ENCODE data around the gene PLCL1. TPM values are rescaled to one million over a fixed set of nuclear protein-coding genes. Genes with fewer than 3 reads are reported as not detected.

Gene PLCL1
- total RNA-seq, 1 donor from 2014 or later: 0.04 TPM

DNA sequence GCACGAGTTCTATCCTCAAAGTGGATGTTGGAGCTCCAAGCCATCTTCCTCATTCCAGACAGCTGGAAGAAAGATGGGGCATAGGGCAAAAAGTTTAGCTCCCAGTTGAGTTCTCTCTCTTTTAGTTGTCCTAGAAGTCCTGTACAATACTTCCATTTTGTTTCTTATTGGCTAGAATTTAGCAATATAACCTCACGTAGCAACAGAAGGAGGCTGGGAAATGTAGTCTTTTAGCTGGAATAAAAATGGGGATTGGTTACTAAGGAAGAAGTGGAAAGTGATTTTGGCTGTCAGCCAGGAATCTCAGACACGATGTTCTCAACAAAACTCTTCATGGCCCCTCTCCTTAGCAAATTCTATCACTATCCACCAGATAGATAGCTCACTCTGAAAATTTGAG is 79.9 kb downstream of the PLCL1 start:
- no peaks in the 10 kb centered on the region for H3K36me3 Mint-ChIP-seq (ENCODE audit: low read depth)
- H3K4me1 Mint-ChIP-seq: peaks cover 3% of the 10 kb centered on the region
- ChIA-PET POLR2A (no interaction called here), CTCF (no interaction called here)
- TF ChIP-seq, protein P1, sequence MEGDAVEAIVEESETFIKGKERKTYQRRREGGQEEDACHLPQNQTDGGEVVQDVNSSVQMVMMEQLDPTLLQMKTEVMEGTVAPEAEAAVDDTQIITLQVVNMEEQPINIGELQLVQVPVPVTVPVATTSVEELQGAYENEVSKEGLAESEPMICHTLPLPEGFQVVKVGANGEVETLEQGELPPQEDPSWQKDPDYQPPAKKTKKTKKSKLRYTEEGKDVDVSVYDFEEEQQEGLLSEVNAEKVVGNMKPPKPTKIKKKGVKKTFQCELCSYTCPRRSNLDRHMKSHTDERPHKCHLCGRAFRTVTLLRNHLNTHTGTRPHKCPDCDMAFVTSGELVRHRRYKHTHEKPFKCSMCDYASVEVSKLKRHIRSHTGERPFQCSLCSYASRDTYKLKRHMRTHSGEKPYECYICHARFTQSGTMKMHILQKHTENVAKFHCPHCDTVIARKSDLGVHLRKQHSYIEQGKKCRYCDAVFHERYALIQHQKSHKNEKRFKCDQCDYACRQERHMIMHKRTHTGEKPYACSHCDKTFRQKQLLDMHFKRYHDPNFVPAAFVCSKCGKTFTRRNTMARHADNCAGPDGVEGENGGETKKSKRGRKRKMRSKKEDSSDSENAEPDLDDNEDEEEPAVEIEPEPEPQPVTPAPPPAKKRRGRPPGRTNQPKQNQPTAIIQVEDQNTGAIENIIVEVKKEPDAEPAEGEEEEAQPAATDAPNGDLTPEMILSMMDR (IDR thresholded peaks at IDR 0.05): no peak
- no peaks in the 10 kb centered on the region for H3K27me3 Mint-ChIP-seq
- intact Hi-C loops (cut with micrococcal nuclease): no loop called here
- no peak for DNase-seq
- H3K4me3 Mint-ChIP-seq: no peak overlapping the region
- peaks cover 2% of the 10 kb centered on the region for H3K9me3 Mint-ChIP-seq
- H3K27ac Mint-ChIP-seq: no peak overlapping the region
- ATAC-seq (ENCODE audit: low read depth): no peak

DNA sequence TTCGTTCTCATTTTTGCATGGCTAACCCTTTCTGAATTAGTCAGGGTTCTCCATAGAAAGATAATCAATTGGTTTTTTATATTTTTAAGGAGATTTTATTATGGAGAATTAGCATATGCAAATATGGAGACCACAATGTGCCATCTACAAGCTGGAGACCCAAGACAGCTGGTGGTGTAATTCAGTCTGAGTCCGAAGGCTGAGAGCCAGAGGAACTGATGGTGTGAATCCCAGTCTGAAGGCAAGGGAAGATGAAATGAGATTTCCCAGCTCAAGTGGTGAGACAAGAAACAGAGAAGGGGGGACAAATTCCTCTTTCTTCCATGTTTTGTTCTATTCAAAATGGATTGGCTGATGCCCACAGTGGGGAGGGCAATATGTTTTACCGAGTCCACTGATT is 80.7 kb downstream of the PLCL1 start:
- ATAC-seq (ENCODE audit: low read depth) (no peak), DNase-seq (no peak)
- intact Hi-C loops (cut with micrococcal nuclease): no loop called here
- Mint-ChIP-seq H3K4me3 (no peak overlapping the region), H3K36me3 (ENCODE audit: low read depth) (no peaks in the 10 kb centered on the region), H3K4me1 (peaks cover 5% of the 10 kb centered on the region), H3K9me3 (peaks cover 2% of the 10 kb centered on the region), H3K27me3 (no peaks in the 10 kb centered on the region), H3K27ac (no peak overlapping the region)
- ChIA-PET POLR2A (no interaction called here), CTCF (no interaction called here)
- TF ChIP-seq, protein P1 (IDR thresholded peaks at IDR 0.05): no peak

DNA sequence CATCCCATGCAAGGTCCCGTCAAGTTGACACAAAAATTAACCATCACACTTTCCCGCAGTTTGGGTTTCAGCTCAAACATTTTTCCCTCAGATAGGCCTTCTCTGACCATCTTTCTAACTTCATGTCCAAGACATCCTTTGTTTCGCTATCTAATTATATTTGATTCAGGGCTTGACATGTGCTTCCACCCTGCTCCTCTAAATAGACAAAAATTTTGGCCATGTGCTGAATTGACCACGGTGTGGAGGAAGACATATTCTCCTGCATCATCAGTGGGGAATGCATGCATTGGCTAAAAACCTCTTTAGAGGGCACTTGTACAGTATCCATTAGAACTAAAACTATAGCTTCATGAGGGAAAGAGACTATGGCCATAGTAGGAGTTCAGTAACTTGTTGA is 81.2 kb downstream of the PLCL1 start:
- no peaks in the 10 kb centered on the region for H3K27me3 Mint-ChIP-seq

DNA sequence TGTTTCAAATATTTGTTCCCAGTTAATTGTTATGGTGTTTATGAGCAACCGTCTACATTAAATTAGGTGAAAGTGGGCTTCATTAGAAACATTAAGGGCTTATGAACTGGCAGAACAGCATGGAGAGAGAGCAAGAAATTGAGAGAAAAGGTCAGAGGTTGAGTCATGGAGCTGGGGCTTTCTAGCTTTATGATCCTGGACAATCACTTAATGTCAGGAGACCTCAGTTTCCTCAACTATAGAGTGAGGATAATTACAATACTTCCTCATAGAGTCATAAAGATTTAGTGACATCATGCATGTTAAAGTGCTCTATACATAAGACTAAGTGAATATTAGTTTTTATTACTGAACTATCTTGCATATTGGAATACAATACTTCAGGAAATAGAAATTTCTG is 83.9 kb downstream of the PLCL1 start:
- DNase-seq (no peak), ATAC-seq (ENCODE audit: low read depth) (no peak)
- H3K27me3 Mint-ChIP-seq: no peaks in the 10 kb centered on the region
- no peaks in the 10 kb centered on the region for H3K9me3 Mint-ChIP-seq
- ChIA-PET POLR2A (no interaction called here), CTCF (no interaction called here)
- TF ChIP-seq, protein P1 (IDR thresholded peaks at IDR 0.05): no peak
- peaks cover 5% of the 10 kb centered on the region for H3K4me1 Mint-ChIP-seq
- intact Hi-C loops (cut with micrococcal nuclease): no loop called here
- no peak overlapping the region for H3K27ac Mint-ChIP-seq
- no peaks in the 10 kb centered on the region for H3K36me3 Mint-ChIP-seq (ENCODE audit: low read depth)
- no peak overlapping the region for H3K4me3 Mint-ChIP-seq

More for the DNA sequence above, 81.2 kb downstream of the PLCL1 start:
- H3K9me3 Mint-ChIP-seq: peaks cover 2% of the 10 kb centered on the region
- DNase-seq: no peak
- peaks cover 5% of the 10 kb centered on the region for H3K4me1 Mint-ChIP-seq
- H3K36me3 Mint-ChIP-seq (ENCODE audit: low read depth): no peaks in the 10 kb centered on the region
- ChIA-PET POLR2A (no interaction called here), CTCF (no interaction called here)
- TF ChIP-seq, protein P1 (IDR thresholded peaks at IDR 0.05): no peak
- H3K27ac Mint-ChIP-seq: no peak overlapping the region
- ATAC-seq (ENCODE audit: low read depth): no peak
- H3K4me3 Mint-ChIP-seq: no peak overlapping the region
- intact Hi-C loops (cut with micrococcal nuclease): no loop called here

- ChIA-PET POLR2A (no interaction called here), CTCF (no interaction called here)
- TF ChIP-seq, protein P1 (IDR thresholded peaks at IDR 0.05): no peak
- Mint-ChIP-seq H3K27ac (no peak overlapping the region), H3K4me3 (no peak overlapping the region), H3K4me1 (peaks cover 5% of the 10 kb centered on the region), H3K9me3 (no peaks in the 10 kb centered on the region), H3K36me3 (ENCODE audit: low read depth) (no peaks in the 10 kb centered on the region), H3K27me3 (no peaks in the 10 kb centered on the region)
- peak; percentile 68 for ATAC-seq (ENCODE audit: low read depth)
- intact Hi-C loops (cut with micrococcal nuclease): no loop called here
- DNase-seq: no peak
Measured at GRCh38 chr2:197889041-197889440, 84.6 kb downstream of the PLCL1 start.

Data from activated B cell treated with CpG ODN at 0.5 μM for 24 hours (primary cell).